Natural killer cell (primary cell): ENCODE measurements around the gene PRKG1. TPM values are rescaled to one million over a fixed set of nuclear protein-coding genes. Genes with fewer than 3 reads are reported as not detected.

ENCODE experiments used
- ATAC-seq, 3 donors: fragments of 150-1000 bp in 2 of 3; fragments of 200-7000 bp in 1 of 3; cut with Tn5 transposase; 1 replicate in 1 of 3; 2 replicates in 2 of 3; pipeline ENCODE4 v1.10.0; 2021; ENCODE audit warnings: mild to moderate bottlenecking in 2 of 3, moderate library complexity in 2 of 3
- DNase-seq, 2 donors: peaks; one replicate each; pipeline versions ENCODE4 v3.0.0 to v3.0.0-alpha.2; 2013 to 2021; ENCODE audit warnings: mixed read lengths in 1 of 2
- H3K27ac ChIP-seq: one replicate; pipeline ENCODE4 v1.5.1; 2013; ENCODE audit warnings: mild to moderate bottlenecking, low read length
- H3K27me3 ChIP-seq: one replicate; pipeline ENCODE4 v1.6.1; 2013; ENCODE audit warnings: low read length; ENCODE audit not compliant: control insufficient read depth, insufficient read depth
- H3K36me3 ChIP-seq: one replicate; pipeline ENCODE4 v1.6.1; 2013; ENCODE audit warnings: low read length; ENCODE audit not compliant: control insufficient read depth, insufficient read depth
- H3K4me1 ChIP-seq: one replicate; pipeline ENCODE4 v1.6.1; 2013; ENCODE audit warnings: low read length; ENCODE audit not compliant: control insufficient read depth, insufficient read depth
- H3K4me3 ChIP-seq: one replicate; pipeline ENCODE4 v1.5.1; 2013; ENCODE audit warnings: low read length
- H3K9me3 ChIP-seq: one replicate; pipeline ENCODE4 v1.6.1; 2013; ENCODE audit warnings: low read length; ENCODE audit not compliant: control insufficient read depth, insufficient read depth
- H3K27ac Mint-ChIP-seq, 2 donors: one replicate each; pipeline ENCODE4 v1.8.0; 2022; ENCODE audit warnings: mild to moderate bottlenecking in 2 of 2, mixed read lengths in 2 of 2, moderate library complexity in 1 of 2
- H3K27me3 Mint-ChIP-seq, 2 donors: one replicate each; pipeline ENCODE4 v1.8.0; 2022; ENCODE audit warnings: low read depth in 2 of 2, mixed read lengths in 2 of 2
- H3K36me3 Mint-ChIP-seq: one replicate; pipeline ENCODE4 v1.8.0; 2022; ENCODE audit warnings: mixed read lengths
- H3K4me1 Mint-ChIP-seq, 2 donors: one replicate each; pipeline ENCODE4 v1.8.0; 2022; ENCODE audit warnings: mixed read lengths in 2 of 2
- H3K4me3 Mint-ChIP-seq: one replicate; pipeline ENCODE4 v1.8.0; 2022; ENCODE audit warnings: mild to moderate bottlenecking, moderate library complexity, mixed read lengths
- H3K9me3 Mint-ChIP-seq, 2 donors: one replicate each; pipeline ENCODE4 v1.8.0; 2022; ENCODE audit warnings: mixed read lengths in 2 of 2
- WGBS: methylation state at CpG from one replicate; pipeline ENCODE4 v1.1.7; 2013; ENCODE audit warnings: missing lambda C conversion rate; ENCODE audit not compliant: insufficient coverage; 5-methylcytosine and 5-hydroxymethylcytosine counted together
- intact Hi-C: fragments of 100-400 bp; cut with micrococcal nuclease; formaldehyde crosslinking; loops from one replicate; pipeline ENCODE4 v1.14.2; 2022
- total RNA-seq, 4 donors: library from RNA; stranded (reverse); fragments of 120-200 nt in 1 of 4; gene quantifications; one replicate each; pipeline versions ENCODE4 v1.2.3 to v1.2.4, GENCODE V29; 2013 to 2022
- TF ChIP-seq, protein P1 (sequence below): fragments of 200-600 bp; IDR thresholded peaks from one replicate; pipeline ENCODE4 v1.8.0; 2022; ENCODE audit warnings: antibody characterized with exemption

Gene PRKG1
- total RNA-seq, 3 donors from 2014 or later (not counting 1 experiment from before 2014, with no cell fraction given) = 0.23 to 0.41 (median 0.35) TPM

DNA sequence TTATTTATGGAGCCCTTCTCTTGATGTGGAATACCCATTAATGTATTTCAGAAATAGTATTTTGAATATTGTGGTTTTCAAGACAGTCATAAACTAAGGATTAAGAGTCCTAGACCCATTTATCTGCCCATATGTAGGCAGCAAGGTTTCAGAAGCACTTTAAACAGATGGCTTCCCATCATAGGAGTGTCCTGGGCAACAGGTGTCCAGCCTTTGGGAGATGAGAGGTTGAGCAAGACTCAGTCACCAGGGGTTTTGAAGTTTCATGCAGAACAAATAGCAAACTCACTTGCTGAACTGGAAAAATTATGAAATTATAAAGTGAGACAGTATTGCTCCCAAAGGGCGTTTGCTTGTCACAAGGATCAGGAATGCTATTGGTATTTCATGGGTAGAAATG is 818.0 kb downstream of the PRKG1 start:
- H3K4me1 Mint-ChIP-seq = no peaks in the 10 kb centered on the region
- Histone ChIP-seq H3K4me1 (no peaks in the 10 kb centered on the region), H3K27me3 (no peaks in the 10 kb centered on the region), H3K27ac (no peak overlapping the region), H3K4me3 (no peak overlapping the region), H3K9me3 (no peaks in the 10 kb centered on the region), H3K36me3 (no peaks in the 10 kb centered on the region)
- TF ChIP-seq, protein P1, sequence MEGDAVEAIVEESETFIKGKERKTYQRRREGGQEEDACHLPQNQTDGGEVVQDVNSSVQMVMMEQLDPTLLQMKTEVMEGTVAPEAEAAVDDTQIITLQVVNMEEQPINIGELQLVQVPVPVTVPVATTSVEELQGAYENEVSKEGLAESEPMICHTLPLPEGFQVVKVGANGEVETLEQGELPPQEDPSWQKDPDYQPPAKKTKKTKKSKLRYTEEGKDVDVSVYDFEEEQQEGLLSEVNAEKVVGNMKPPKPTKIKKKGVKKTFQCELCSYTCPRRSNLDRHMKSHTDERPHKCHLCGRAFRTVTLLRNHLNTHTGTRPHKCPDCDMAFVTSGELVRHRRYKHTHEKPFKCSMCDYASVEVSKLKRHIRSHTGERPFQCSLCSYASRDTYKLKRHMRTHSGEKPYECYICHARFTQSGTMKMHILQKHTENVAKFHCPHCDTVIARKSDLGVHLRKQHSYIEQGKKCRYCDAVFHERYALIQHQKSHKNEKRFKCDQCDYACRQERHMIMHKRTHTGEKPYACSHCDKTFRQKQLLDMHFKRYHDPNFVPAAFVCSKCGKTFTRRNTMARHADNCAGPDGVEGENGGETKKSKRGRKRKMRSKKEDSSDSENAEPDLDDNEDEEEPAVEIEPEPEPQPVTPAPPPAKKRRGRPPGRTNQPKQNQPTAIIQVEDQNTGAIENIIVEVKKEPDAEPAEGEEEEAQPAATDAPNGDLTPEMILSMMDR = no peak
- H3K27ac Mint-ChIP-seq = no peak overlapping the region
- no peaks in the 10 kb centered on the region for H3K36me3 Mint-ChIP-seq
- ATAC-seq (no peak), DNase-seq (no peak)
- no peak overlapping the region for H3K4me3 Mint-ChIP-seq
- no peaks in the 10 kb centered on the region for H3K27me3 Mint-ChIP-seq
- intact Hi-C loops = no loop called here
- H3K9me3 Mint-ChIP-seq = no peaks in the 10 kb centered on the region
- WGBS = 62% methylated on average over 1 of the region's 1 CpG

DNA sequence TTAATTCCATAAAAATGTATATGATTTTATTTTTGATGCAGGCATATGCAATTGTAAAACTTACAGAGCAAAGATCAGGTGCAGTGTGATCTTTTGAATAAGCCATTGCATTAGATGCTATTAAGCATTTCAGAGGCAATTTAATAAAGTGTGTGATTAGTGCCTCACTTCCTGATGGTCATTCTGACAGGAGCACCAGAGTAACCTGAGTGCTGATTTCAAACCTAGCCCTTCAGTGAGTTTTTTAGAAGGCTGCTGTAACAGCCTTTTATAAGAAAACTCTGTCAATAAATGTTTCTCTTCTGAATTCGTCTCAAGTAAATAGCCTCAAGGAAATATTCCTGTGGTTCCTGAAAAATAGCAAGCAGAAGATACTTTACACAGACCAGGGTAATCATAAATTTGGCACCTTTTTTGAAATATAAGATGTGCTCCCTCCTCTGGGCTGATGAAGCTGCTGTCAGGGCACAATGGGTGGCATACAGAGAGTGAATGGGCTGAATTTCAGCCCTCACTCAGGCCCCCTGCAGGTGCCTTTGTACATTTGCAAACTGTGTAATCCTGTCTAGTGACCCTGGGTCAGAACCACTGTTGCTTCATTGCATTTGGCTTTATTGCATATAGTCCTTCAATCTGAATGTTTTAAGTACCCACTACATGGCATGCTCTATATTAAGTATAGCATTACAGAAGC is 818.8 kb downstream of the PRKG1 start:
- TF ChIP-seq, protein P1 = no peak
- Histone ChIP-seq H3K9me3 (no peaks in the 10 kb centered on the region), H3K4me1 (no peaks in the 10 kb centered on the region), H3K27me3 (no peaks in the 10 kb centered on the region), H3K4me3 (no peak overlapping the region), H3K27ac (no peak overlapping the region), H3K36me3 (no peaks in the 10 kb centered on the region)
- peak in 1 of 3 donors; percentile 37 for ATAC-seq
- Mint-ChIP-seq H3K27ac (no peak overlapping the region), H3K4me1 (no peaks in the 10 kb centered on the region), H3K9me3 (no peaks in the 10 kb centered on the region), H3K36me3 (no peaks in the 10 kb centered on the region), H3K4me3 (no peak overlapping the region), H3K27me3 (no peaks in the 10 kb centered on the region)
- intact Hi-C loops = no loop called here
- DNase-seq = peak in 1 of 2 donors; percentile 9
- 92% methylated on average over 1 of the region's 1 CpG for WGBS

DNA sequence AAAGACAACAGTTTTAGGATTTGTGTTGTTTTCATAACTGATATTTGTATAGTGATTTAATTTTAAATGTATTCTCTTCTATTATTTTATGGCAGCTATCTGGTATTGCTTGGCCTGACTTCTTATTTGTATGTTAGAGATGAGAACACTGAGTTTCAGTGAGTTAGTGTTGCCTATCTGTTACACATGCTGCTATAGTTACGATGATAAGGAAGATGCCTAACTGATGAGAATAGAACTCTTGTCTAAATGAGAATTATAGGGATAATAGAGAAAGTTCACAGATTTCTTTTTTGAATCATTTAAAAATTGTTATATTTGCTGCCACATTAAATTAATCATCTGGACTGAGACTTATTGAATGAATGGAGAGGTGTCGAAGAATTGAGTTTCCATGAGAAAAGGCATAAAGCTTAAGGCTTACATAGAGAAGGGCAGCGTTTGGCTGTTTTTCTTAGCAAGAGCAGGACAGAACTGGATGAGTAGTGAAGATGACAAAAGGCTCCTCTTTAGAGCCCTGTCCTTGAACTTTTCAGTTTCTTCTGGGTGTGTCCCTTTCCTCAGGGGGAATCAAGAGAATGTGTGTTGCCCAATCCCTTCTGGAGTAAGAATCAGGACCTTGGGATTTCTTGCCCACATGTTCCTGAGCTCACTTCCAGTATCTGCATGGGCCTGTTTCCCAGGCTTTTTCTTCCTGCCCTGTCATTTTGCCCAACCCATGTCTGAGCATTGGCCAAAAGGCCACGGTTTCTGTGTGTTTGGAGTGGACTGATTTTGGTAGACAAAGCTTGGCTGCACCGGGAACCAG is 820.7 kb downstream of the PRKG1 start:
- Histone ChIP-seq H3K9me3 (no peaks in the 10 kb centered on the region), H3K27ac (no peak overlapping the region), H3K4me3 (no peak overlapping the region), H3K36me3 (no peaks in the 10 kb centered on the region), H3K27me3 (no peaks in the 10 kb centered on the region), H3K4me1 (no peaks in the 10 kb centered on the region)
- H3K9me3 Mint-ChIP-seq = no peaks in the 10 kb centered on the region
- H3K27me3 Mint-ChIP-seq = no peaks in the 10 kb centered on the region
- H3K36me3 Mint-ChIP-seq = no peaks in the 10 kb centered on the region
- intact Hi-C loops = no loop called here
- DNase-seq (no peak), ATAC-seq (no peak)
- TF ChIP-seq, protein P1 = no peak
- no peak overlapping the region for H3K4me3 Mint-ChIP-seq
- H3K4me1 Mint-ChIP-seq = no peaks in the 10 kb centered on the region
- 85% methylated on average over 4 of the region's 5 CpGs for WGBS
- H3K27ac Mint-ChIP-seq = no peak overlapping the region
